ENCODE data around the gene MED19.

GRCh38 chr11:57662893-57663292, 49.1 kb downstream of the MED19 start:
- TF ChIP-seq, protein P1, sequence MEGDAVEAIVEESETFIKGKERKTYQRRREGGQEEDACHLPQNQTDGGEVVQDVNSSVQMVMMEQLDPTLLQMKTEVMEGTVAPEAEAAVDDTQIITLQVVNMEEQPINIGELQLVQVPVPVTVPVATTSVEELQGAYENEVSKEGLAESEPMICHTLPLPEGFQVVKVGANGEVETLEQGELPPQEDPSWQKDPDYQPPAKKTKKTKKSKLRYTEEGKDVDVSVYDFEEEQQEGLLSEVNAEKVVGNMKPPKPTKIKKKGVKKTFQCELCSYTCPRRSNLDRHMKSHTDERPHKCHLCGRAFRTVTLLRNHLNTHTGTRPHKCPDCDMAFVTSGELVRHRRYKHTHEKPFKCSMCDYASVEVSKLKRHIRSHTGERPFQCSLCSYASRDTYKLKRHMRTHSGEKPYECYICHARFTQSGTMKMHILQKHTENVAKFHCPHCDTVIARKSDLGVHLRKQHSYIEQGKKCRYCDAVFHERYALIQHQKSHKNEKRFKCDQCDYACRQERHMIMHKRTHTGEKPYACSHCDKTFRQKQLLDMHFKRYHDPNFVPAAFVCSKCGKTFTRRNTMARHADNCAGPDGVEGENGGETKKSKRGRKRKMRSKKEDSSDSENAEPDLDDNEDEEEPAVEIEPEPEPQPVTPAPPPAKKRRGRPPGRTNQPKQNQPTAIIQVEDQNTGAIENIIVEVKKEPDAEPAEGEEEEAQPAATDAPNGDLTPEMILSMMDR (IDR thresholded peaks at IDR 0.05; ENCODE audit: insufficient read depth, low read depth, low read length): no peak
- no peak for TF ChIP-seq EZH2 (IDR thresholded peaks at IDR 0.05; ENCODE audit: insufficient read depth, low read length)
